ENCODE data around the gene MRPL58. TPM values are rescaled to one million over a fixed set of nuclear protein-coding genes. Genes with fewer than 3 reads are reported as not detected.
"Not testable (repeated sequence)": the region's sequence is repeated elsewhere in the genome, so short reads cannot be mapped to it uniquely, and the experiment has no call there.

Gene MRPL58
- total RNA-seq, 1 experiment from 2014 or later, result 99.0 TPM

DNA sequence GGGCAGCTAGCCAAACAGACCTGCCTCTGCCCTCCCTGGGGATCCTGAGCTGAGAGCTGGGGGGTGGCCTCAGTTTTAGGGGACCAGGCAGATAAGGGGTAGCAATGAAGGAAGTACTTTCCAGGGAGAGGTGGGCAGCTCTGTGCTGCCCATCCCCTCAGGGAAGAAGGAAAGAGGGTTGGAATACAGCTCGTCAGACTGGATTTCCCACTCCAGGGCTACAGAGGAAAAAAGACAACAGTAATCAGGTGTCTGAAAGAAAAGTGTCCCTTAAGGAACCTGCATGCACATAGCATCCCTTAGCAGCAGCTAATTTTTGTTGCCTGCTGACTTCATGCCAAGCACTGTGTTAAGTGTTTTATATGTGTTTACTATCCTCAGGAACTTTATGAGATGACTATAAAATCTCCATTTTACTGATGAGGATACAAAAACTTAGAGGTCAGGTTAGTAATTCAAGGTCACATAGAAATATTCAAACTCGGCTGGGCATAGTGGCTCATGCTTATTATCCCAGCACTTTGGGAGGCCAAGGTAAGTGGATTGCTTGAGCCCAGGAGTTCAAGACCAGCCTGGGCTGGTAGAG lies 3.2 kb upstream of the MRPL58 start:
- in situ Hi-C loops (cut with HindIII; ENCODE audit: low sequenced_read_pairs), result no loop called here
- peak; percentile 48 for DNase-seq (ENCODE audit: low spot score)

DNA sequence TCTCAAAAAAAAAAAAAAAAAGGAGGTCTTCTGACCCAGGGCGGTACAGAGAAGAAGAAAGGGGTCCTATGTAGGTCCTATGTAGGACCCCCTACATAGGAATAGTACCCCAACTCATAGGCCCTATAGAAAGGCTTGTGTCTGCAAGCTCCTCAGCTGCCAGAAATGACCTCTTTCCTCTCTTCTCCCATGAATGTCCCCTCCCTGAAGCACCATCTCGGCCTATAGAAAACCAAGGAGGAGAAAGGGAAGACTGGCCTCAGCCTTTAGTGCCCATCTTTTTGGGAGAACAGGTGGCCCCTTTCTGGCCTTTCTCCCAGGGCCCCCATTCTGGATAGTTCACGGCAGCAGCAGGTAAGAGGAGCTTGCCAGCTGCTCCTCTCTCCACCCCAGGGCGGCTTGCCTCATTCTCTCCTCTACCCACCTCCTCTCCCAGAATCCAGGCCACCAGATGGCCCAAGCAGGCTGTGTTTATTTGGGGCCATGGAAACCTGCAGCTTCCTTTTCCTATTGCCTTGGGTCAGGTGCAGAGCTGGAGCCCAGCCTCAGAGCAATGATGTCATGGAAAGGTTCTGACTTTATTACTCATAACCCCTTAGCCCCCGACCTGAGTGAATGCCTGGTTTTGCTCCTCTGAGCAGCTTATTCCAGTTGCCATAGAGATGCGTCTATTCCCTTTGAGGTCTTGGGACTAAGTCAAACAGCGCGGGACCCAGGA lies 1.6 kb upstream of the MRPL58 start:
- in situ Hi-C loops (cut with HindIII; ENCODE audit: low sequenced_read_pairs), result no loop called here
- peak; percentile 99 for DNase-seq (ENCODE audit: low spot score)

DNA sequence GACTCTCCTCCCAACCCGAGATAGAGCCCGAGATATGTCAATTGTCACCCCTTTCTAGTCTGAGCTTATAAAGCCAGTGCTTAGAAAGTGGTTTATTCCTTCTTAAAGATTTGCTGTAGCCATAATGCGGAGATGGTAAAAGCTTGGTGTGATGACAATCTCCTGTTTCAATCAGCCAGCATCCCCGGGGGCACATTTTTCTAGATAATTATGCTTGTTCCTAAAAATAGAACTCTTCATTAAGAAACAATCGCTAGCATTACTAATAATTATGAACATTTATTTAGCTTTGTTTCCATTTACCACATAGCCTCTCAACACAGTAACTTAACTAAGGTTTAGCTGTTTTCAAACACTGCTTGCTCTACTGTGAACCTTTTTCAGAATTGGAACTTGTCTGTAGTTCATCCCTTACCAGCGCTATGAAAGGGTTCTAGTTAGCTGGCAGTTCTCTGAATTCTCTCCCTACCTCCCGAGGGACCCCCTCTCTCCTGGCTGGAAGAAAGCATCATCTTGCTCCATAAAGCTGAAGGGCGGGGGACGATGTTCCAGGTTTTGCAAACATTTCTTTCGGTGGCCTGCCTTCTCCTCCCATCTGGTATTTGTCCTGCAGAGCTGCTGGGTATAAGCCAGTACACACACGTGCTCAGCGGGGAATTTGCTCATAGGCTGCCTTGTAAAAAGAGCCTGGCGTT lies 922 bp upstream of the MRPL58 start:
- in situ Hi-C loops (cut with HindIII; ENCODE audit: low sequenced_read_pairs), result no loop called here
- peak; percentile 95 for DNase-seq (ENCODE audit: low spot score)

DNA sequence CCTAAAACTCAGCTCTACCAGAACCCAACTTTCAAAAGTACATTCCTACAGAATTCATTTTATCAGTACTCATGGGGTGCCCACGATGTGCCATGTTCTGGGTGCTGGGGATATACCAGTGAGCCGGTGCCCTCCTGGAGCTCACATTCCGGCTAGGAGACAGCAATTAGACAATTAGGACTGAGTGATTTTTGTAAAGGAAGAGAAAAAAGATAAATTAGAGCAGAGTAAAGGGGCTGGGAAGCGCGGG lies 449 bp upstream of the MRPL58 start:
- in situ Hi-C loops (cut with HindIII; ENCODE audit: low sequenced_read_pairs), result no loop called here
- DNase-seq (ENCODE audit: low spot score), result no peak

DNA sequence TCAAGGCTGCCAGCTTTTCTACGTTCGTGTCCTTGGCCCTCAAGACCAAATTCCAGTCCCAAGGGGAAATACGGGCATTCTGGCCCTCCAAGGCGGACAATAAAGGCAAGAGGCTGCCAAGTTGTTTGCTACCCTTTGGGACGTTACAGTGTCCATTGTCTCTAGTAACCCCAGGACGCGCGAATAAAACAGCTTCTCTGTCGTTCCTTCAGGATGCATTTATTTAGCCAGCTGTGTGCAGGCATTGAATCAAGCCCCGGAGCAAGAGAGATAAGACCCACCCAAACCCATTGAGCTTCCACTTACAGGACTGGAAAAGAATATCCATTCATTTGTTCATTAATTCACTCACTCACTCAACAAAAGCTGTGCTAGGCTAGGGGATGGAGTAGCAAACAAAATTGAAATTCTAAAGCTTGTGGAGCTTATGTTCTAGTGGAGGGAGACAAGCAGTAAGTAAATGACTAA lies 656 bp downstream of the MRPL58 start:
- in situ Hi-C loops (cut with HindIII; ENCODE audit: low sequenced_read_pairs), result no loop called here
- no peak for DNase-seq (ENCODE audit: low spot score)

DNA sequence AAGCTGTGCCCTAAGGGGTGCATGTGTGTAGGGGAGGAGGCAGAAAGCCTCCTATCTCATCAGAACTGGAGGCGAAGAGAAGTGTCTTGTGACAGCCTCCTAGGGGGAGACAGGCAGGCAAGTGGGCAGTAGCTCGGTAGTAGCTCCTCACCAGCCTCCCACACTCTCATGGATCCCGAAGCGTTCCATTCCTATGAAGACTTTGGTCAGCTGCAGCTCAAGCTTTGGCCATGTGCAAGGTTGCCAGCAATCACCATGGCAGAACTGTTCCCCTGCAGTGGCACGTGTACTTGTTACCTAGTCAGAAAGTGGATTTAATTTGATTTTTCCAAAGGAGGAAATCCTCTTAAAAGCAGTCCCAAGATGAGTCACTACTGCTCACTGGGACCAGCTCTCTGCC lies 6.7 kb downstream of the MRPL58 start:
- DNase-seq (ENCODE audit: low spot score), result no peak
- in situ Hi-C loops (cut with HindIII; ENCODE audit: low sequenced_read_pairs), result no loop called here

DNA sequence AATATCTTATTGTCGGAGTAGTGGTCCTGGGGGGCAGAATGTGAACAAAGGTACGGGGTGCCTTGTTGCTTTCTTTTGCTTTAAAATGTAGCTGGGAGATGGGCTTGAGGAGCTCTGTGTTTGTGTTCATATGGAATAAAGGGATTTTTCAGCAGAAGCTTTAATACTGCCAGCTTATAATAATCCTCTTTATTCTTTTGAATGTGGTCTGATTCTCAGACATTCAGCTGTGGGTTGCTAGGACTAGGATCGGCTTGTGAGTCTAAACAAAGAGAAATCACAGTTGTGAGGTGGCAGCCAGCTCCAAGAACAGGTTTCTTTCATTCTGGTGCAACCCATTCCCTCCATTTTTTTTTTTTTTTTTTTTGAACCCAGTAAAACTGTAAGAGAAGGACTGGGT lies 7.2 kb downstream of the MRPL58 start:
- DNase-seq (ENCODE audit: low spot score), result no peak
- in situ Hi-C loops (cut with HindIII; ENCODE audit: low sequenced_read_pairs), result no loop called here

DNA sequence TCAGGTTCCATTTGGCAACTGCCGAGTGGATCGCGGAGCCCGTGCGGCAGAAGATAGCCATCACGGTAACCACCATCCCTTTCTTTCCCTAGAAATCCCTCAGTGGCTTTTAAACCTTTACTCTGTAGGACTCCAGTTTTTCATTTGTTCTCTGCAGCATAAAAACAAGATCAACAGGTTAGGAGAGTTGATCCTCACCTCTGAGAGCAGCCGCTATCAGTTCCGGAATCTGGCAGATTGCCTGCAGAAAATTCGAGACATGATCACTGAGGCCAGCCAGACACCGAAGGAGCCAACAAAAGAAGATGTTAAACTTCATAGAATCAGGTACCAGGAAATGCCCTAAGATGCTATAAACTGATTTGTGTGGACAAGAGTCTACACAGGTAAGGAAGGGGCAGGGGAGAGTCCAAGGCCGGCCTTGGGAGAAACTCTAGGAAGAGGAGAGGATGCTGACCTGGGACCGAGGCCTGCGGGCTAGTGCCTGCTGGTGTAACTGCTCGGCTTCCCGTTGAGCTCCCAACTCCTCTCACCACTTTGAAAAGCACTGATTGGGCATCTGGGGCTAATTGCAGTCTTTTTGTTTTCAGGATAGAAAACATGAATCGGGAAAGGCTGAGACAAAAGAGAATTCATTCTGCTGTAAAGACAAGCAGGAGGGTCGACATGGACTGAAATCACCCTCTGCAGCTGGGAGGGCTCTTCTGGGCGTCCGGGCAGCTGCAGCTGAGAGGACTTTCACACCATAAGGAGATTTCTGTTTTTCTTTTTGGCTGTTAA lies 8.1 kb downstream of the MRPL58 start:
- DNase-seq (ENCODE audit: low spot score), result no peak
- in situ Hi-C loops (cut with HindIII; ENCODE audit: low sequenced_read_pairs), result no loop called here

DNA sequence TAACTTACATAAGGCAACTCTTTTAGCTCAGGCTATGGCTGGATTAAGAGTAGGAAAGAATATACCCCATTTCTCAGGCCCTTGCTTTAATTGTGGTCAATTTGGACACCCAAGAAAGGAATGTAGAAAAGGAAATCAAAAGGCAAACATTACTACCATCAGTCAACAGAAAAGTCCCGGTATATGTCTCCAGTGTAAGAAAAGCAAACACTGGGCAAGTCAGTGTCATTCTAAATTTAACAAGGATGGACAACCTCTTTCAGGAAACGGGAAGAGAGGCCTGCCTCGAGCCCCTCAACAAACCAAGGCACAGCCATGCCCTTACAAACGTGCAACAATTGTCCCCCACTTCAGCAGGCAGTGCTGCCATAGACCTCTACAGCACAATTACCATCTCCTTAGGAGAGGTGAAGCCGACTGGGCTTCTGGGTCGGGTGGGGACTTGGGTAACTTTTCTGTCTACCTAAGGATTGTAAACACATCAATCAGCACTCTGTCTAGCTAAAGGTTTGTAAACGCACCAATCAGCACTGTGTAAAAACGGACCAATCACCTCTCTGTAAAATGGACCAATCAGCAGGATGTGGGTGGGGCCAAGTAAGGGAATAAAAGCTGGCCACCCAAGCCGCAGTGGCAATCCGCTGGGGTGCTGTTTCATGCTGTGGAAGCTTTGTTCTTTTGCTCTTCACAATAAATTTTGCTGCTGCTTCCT lies 12.4 kb downstream of the MRPL58 start:
- in situ Hi-C loops (cut with HindIII; ENCODE audit: low sequenced_read_pairs), result no loop called here
- DNase-seq (ENCODE audit: low spot score), result no peak

DNA sequence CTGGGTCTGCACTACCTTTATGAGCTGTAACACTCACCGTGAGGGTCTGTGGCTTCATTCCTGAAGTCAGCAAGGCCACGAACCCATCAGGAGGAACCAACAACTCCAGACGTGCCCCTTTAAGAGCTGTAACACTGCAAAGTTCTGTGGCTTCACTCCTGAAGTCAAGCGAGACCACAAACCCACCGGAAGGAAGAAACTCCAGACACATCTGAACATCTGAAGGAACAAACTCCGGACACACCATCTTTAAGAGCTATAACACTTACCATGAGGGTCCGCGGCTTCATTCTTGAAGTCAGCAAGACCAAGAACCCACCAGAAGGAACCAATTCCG lies 12.9 kb downstream of the MRPL58 start:
- in situ Hi-C loops (cut with HindIII; ENCODE audit: low sequenced_read_pairs); DNase-seq (ENCODE audit: low spot score): not testable (repeated sequence)

DNA sequence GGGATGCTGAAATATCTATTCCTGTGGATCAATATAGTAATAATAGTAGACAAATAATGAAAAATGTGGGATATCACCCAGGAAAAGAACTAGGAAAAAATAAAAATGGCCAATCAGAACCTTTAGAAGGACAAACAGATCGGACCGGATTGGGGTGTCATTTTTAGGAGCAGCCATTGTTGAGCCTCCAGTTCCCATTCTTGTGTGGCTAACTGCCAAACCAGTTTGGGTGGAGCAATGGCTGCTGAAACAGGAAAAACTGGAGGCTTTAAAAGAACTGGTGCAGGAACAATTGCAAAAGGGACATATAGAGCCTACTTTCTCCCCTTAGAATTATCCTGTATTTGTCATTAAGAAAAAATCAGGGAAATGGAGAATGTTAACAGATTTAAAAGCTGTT lies 14.2 kb downstream of the MRPL58 start:
- DNase-seq (ENCODE audit: low spot score); in situ Hi-C loops (cut with HindIII; ENCODE audit: low sequenced_read_pairs): not testable (repeated sequence)

DNA sequence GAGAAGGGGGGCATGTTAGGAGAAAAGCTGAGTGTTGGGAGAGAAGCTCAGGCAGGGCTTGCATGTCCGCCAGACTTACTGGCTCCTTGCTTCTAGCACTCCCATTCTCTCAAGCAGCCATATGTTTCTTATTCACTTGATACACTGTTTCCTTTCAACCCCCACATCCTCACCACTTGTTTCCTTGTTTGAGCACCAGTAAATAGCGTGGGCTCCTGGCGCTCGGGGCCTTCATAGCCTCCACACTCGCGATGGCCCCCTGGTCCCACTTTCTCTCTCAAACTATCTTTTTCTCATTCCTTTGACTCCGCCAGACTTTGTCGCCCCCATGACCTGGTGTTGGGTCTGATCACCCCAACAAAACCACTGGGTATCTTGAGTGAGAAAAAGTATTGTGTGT lies 17.7 kb downstream of the MRPL58 start:
- DNase-seq (ENCODE audit: low spot score), result no peak
- in situ Hi-C loops (cut with HindIII; ENCODE audit: low sequenced_read_pairs), result no loop called here

DNA sequence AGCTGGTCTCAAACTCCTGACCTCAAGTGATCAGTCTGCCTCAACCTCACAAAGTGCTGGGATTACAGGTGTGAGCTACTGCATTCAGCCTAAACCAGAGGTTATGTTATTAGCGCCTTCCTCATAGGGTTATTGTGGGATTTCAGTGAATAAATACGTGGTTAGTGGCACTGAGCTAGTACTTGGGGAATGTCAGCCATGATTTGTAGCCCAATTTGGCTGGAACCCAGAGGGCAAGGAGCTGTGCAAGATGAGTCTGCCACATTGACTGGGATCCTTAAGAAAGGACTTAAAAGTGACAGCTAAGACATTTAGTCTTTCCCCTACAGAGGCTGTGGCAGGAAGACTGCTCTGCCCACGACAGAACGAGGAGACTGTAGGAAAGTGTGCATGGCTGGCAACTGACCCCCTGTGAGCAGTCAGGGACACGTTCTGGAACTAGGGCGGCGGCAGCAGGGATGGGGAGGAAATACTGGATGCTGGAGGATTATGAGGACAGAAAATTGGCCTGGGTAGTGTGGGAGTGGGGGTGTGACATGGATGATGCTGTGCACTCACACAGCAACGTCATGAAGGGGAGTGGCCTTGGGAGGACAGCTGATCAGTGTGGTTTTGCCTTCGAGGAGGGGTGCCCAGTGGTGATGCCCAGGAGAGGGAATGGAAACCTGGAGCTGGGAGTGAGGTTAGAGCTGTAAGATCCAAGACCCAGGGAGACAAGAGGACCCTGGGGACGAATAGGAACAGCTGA lies 19.7 kb downstream of the MRPL58 start:
- in situ Hi-C loops (cut with HindIII; ENCODE audit: low sequenced_read_pairs), result no loop called here
- peak; percentile 98 for DNase-seq (ENCODE audit: low spot score)

DNA sequence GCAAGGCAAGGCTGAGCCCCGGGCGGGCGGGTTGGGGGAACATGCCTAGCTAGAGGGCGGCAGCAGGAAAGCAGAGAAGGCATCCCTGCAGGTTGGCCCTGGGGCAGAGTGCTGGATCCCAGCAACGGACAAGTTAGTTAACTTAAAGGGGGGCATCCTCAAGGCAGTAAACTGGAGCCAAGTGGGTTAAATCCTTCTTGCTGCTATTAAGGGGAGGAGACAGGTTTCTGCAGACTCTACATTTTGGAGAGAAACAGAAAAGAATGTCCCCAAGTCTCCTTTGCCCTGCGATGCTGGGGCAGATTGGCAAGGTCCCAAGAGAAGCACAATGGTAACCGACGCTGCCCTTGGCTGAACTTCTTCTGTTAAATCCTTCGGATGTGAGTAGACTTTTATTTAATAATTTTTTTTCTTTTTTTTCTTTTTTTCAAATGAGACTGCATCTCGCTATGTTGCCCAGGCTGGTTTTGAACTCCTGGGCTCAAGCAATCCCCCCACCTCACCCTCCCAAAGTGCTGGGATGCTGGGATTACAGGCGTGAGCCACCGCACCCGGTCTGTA lies 20.3 kb downstream of the MRPL58 start:
- in situ Hi-C loops (cut with HindIII; ENCODE audit: low sequenced_read_pairs), result no loop called here

DNA sequence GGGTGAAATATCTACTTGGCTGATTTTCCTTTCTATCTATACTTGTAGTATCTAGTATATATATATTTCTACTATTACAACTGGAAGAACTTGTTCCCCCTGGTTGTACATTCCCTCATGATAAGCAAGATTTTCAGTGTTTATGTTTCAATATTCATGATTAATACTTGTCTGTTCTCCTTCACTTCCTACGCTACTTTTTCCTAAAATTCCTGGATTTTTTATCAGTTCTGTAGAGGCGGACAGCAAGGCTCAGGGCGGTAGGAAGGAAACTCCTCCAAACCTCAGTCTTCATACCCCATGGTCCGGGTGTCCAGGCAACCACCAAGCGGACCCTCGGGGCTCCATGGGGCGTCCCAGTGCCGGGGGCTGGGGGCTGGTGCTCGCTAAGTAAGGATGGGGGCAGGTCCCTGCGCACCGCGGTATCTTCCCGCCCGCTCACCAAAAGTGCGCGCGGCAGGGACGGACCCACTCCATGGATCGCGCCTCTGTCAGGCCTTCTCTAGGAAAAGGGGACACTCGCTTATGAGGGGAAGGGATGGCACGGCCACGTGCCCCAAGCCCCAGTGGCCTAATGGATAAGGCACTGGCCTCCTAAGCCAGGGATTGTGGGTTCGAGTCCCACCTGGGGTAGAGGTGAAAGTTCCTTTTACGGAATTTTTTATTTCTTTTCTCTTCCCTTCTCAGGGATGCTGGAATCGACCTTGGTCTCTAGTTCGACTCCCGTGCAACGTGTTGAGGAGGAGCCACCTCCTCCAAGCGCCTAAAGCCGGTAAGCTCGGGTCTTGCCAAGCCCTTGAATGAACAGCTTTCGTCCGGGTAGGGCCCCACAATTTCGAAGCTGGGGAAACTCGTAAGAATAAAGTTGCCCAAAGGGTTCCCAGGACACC lies 21.1 kb downstream of the MRPL58 start:
- in situ Hi-C loops (cut with HindIII; ENCODE audit: low sequenced_read_pairs), result no loop called here
- peak; percentile 92 for DNase-seq (ENCODE audit: low spot score)

More for the DNA sequence above, 20.3 kb downstream of the MRPL58 start:
- DNase-seq (ENCODE audit: low spot score), result no peak

DNA sequence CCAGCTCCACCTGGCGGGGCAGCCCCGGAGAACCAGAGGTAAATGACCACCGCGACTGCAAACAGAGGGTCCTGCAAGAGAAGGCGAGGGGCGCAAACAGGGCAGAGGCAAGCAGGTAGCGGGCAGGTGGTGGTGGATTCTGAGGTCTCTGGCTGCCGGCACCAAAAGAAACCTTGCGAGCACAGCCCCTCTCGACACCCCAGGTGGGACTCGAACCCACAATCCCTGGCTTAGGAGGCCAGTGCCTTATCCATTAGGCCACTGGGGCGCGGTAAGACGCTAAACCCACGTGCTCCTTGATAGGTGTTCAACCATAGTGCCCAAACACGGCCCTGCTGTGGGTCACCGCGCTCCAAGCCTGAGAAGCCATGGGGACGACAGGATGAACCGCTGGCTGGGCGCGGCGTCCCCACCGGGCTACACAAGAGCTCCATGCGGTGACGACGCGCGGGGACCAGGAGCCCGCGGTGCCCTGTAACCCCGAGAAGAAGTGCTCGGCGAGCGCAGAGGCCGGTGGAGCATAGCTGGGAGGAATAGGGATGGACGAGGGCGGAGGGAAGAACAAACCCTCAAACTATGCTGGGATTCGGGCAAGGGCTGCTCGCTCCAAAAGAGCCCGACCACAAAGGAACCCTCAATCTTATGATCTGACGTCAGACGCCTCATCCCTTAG lies 21.9 kb downstream of the MRPL58 start:
- in situ Hi-C loops (cut with HindIII; ENCODE audit: low sequenced_read_pairs), result no loop called here
- peak; percentile 85 for DNase-seq (ENCODE audit: low spot score)

DNA sequence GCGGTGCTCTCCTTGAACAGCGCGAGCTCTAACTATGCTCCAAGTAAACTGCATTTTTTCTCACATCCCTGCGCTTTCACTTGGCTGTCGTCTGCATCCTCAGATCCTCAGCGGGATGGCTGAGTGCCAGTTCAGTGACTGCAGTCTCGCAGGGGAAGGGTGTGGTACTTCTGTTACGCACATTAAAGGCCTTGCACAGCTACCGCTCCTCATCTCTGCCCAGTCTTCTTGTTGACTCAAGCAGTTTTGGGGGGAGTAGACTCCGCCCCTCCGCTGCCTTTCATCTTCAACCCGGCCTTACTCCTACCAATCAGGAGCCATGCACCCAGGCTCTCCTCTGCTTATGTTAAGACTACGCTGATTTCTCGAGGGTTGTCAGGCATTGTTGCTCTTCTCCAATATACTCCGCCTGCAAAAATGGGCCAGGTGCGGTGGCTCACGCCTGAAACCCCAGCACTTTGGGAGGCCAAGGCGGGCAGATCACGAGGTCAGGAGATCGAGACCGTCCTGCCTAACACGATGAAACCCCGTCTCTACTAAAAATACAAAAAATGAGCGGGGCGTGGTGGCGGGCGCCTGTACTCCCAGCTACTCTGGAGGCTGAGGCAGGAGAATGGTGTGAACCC lies 24.3 kb downstream of the MRPL58 start:
- peak; percentile 80 for DNase-seq (ENCODE audit: low spot score)

More for the DNA sequence above, 24.3 kb downstream of the MRPL58 start:
- in situ Hi-C loops (cut with HindIII; ENCODE audit: low sequenced_read_pairs), result no loop called here
